Activated CD4-positive, alpha-beta T cell treated with anti-CD3 and anti-CD28 coated beads, Interleukin-2, amount 10 ng/mL, durations not matched to agents 7 days and 5 days (primary cell): ENCODE measurements around the gene SYNE1. TPM values are rescaled to one million over a fixed set of nuclear protein-coding genes. Genes with fewer than 3 reads are reported as not detected.
"Not testable (repeated sequence)": the region's sequence is repeated elsewhere in the genome, so short reads cannot be mapped to it uniquely, and the experiment has no call there.

Source experiments
- CTCF ChIA-PET: fragments of 350-600 bp; sonication (Branson Sonifier 250); formaldehyde crosslinking; loops from one replicate; lab custom pipeline; 2021; ENCODE audit warnings: antibody characterized with exemption; lab: Charles Lee
- POLR2A ChIA-PET: fragments of 350-600 bp; sonication (Branson Sonifier 250); formaldehyde crosslinking; loops from one replicate; lab custom pipeline; 2021; ENCODE audit warnings: antibody characterized with exemption; lab: Charles Lee
- DNase-seq: peaks from one replicate; pipeline ENCODE4 v3.0.0-alpha.2; 2020
- H3K27ac Mint-ChIP-seq: one replicate; pipeline ENCODE4 v1.8.0; 2021; ENCODE audit warnings: mild to moderate bottlenecking, moderate library complexity, mixed read lengths
- H3K27me3 Mint-ChIP-seq: one replicate; pipeline ENCODE4 v1.8.0; 2021; ENCODE audit warnings: mixed read lengths
- H3K36me3 Mint-ChIP-seq: one replicate; pipeline ENCODE4 v1.8.0; 2021; ENCODE audit warnings: low read depth, mixed read lengths
- H3K4me1 Mint-ChIP-seq: one replicate; pipeline ENCODE4 v1.8.0; 2021; ENCODE audit warnings: mixed read lengths
- H3K4me3 Mint-ChIP-seq: one replicate; pipeline ENCODE4 v1.8.0; 2021; ENCODE audit warnings: mild to moderate bottlenecking, moderate library complexity, mixed read lengths
- H3K9me3 Mint-ChIP-seq: one replicate; pipeline ENCODE4 v1.8.0; 2021; ENCODE audit warnings: mixed read lengths
- total RNA-seq, 2 experiments: library from RNA; stranded (reverse); gene quantifications; one replicate each; pipeline ENCODE4 v1.2.3, GENCODE V29; 2021

Gene SYNE1
- total RNA-seq, 2 experiments from 2014 or later = 98.4 to 99.3 TPM

- H3K27ac Mint-ChIP-seq = no peak overlapping the region
- peaks cover 2% of the 10 kb centered on the region for H3K27me3 Mint-ChIP-seq
- DNase-seq = no peak
- no peaks in the 10 kb centered on the region for H3K36me3 Mint-ChIP-seq
- peaks cover 4% of the 10 kb centered on the region for H3K9me3 Mint-ChIP-seq
- ChIA-PET CTCF (interaction anchor here (0.9 kb wide), 1 partner anchor 16 kb away, joined by 3 read pairs; no protein-coding TSS in a partner anchor), POLR2A (no interaction called here)
- H3K4me3 Mint-ChIP-seq = no peak overlapping the region
- no peaks in the 10 kb centered on the region for H3K4me1 Mint-ChIP-seq
Measured at GRCh38 chr6:152454003-152454402, 183.2 kb downstream of the SYNE1 start.

- H3K36me3 Mint-ChIP-seq = no peaks in the 10 kb centered on the region
- CTCF ChIA-PET = interaction anchor here (0.9 kb wide), 1 partner anchor 15 kb away, joined by 3 read pairs; no protein-coding TSS in a partner anchor
Measured at GRCh38 chr6:152453421-152453820, 183.7 kb downstream of the SYNE1 start.

GRCh38 chr6:152452639-152453038 is 184.5 kb downstream of the SYNE1 start:
- Mint-ChIP-seq H3K4me3 (no peak overlapping the region), H3K36me3 (no peaks in the 10 kb centered on the region), H3K4me1 (no peaks in the 10 kb centered on the region), H3K9me3 (peaks cover 4% of the 10 kb centered on the region), H3K27ac (no peak overlapping the region), H3K27me3 (peaks cover 2% of the 10 kb centered on the region)
- CTCF ChIA-PET = no interaction called here
- POLR2A ChIA-PET = no interaction called here
- no peak for DNase-seq

More at GRCh38 chr6:152453421-152453820, 183.7 kb downstream of the SYNE1 start:
- no peak overlapping the region for H3K27ac Mint-ChIP-seq
- H3K9me3 Mint-ChIP-seq = peaks cover 4% of the 10 kb centered on the region
- H3K4me1 Mint-ChIP-seq = no peaks in the 10 kb centered on the region
- DNase-seq = no peak
- H3K27me3 Mint-ChIP-seq = peaks cover 2% of the 10 kb centered on the region
- H3K4me3 Mint-ChIP-seq = no peak overlapping the region
- POLR2A ChIA-PET = no interaction called here

GRCh38 chr6:152450519-152450918 is 186.6 kb downstream of the SYNE1 start:
- no peak overlapping the region for H3K4me3 Mint-ChIP-seq
- H3K36me3 Mint-ChIP-seq = no peaks in the 10 kb centered on the region
- CTCF ChIA-PET = interaction anchor here (0.5 kb wide), 1 partner anchor 1702 kb away, joined by 3 read pairs; no protein-coding TSS in a partner anchor
- peaks cover 2% of the 10 kb centered on the region for H3K27me3 Mint-ChIP-seq
- POLR2A ChIA-PET = no interaction called here
- H3K27ac Mint-ChIP-seq = no peak overlapping the region
- no peak for DNase-seq
- no peaks in the 10 kb centered on the region for H3K4me1 Mint-ChIP-seq
- peaks cover 4% of the 10 kb centered on the region for H3K9me3 Mint-ChIP-seq

- ChIA-PET CTCF (no interaction called here), POLR2A (no interaction called here)
- Mint-ChIP-seq H3K9me3 (no peaks in the 10 kb centered on the region), H3K27ac (no peak overlapping the region), H3K4me3 (no peak overlapping the region), H3K4me1 (no peaks in the 10 kb centered on the region), H3K36me3 (no peaks in the 10 kb centered on the region), H3K27me3 (peaks cover 2% of the 10 kb centered on the region)
- DNase-seq = no peak
Measured at GRCh38 chr6:152441902-152442301, 195.3 kb downstream of the SYNE1 start.

GRCh38 chr6:152435816-152436215 is 201.3 kb downstream of the SYNE1 start:
- CTCF ChIA-PET = no interaction called here
- H3K4me3 Mint-ChIP-seq = no peak overlapping the region
- no peak for DNase-seq
- no peak overlapping the region for H3K27ac Mint-ChIP-seq
- no peaks in the 10 kb centered on the region for H3K9me3 Mint-ChIP-seq
- POLR2A ChIA-PET = no interaction called here
- no peaks in the 10 kb centered on the region for H3K27me3 Mint-ChIP-seq
- H3K36me3 Mint-ChIP-seq = no peaks in the 10 kb centered on the region
- H3K4me1 Mint-ChIP-seq = no peaks in the 10 kb centered on the region

GRCh38 chr6:152432758-152433157 is 204.4 kb downstream of the SYNE1 start:
- Mint-ChIP-seq H3K4me3 (no peak overlapping the region), H3K9me3 (no peaks in the 10 kb centered on the region), H3K4me1 (no peaks in the 10 kb centered on the region), H3K27ac (no peak overlapping the region), H3K27me3 (no peaks in the 10 kb centered on the region), H3K36me3 (no peaks in the 10 kb centered on the region)
- CTCF ChIA-PET = no interaction called here
- no peak for DNase-seq
- POLR2A ChIA-PET = no interaction called here

- Mint-ChIP-seq H3K4me3 (no peak overlapping the region), H3K27ac (no peak overlapping the region), H3K36me3 (no peaks in the 10 kb centered on the region), H3K27me3 (peaks cover 2% of the 10 kb centered on the region), H3K9me3 (no peaks in the 10 kb centered on the region), H3K4me1 (no peaks in the 10 kb centered on the region)
- CTCF ChIA-PET = no interaction called here
- no peak for DNase-seq
- POLR2A ChIA-PET = no interaction called here
Measured at GRCh38 chr6:152428126-152428525, 209.0 kb downstream of the SYNE1 start.

GRCh38 chr6:152426276-152426675 is 210.9 kb downstream of the SYNE1 start:
- no peak for DNase-seq
- H3K9me3 Mint-ChIP-seq = peaks cover 1% of the 10 kb centered on the region
- no peaks in the 10 kb centered on the region for H3K4me1 Mint-ChIP-seq
- H3K4me3 Mint-ChIP-seq = no peak overlapping the region
- peaks cover 2% of the 10 kb centered on the region for H3K27me3 Mint-ChIP-seq
- H3K27ac Mint-ChIP-seq = no peak overlapping the region
- POLR2A ChIA-PET = no interaction called here
- CTCF ChIA-PET = no interaction called here
- H3K36me3 Mint-ChIP-seq = no peaks in the 10 kb centered on the region

GRCh38 chr6:152423216-152424103 is 213.7 kb downstream of the SYNE1 start:
- Mint-ChIP-seq H3K9me3 (peaks cover 6% of the 10 kb centered on the region), H3K27me3 (peaks cover 8% of the 10 kb centered on the region), H3K27ac (no peak overlapping the region), H3K4me3 (no peak overlapping the region), H3K36me3 (no peaks in the 10 kb centered on the region), H3K4me1 (no peaks in the 10 kb centered on the region)
- ChIA-PET CTCF (no interaction called here), POLR2A (no interaction called here)
- no peak for DNase-seq

- CTCF ChIA-PET, H3K9me3 Mint-ChIP-seq, H3K4me3 Mint-ChIP-seq, H3K4me1 Mint-ChIP-seq, DNase-seq, POLR2A ChIA-PET, H3K36me3 Mint-ChIP-seq, H3K27ac Mint-ChIP-seq: not testable (repeated sequence)
- peaks cover 16% of the 10 kb centered on the region for H3K27me3 Mint-ChIP-seq
Measured at GRCh38 chr6:152421496-152421895, 215.7 kb downstream of the SYNE1 start.

GRCh38 chr6:152420696-152421095 is 216.5 kb downstream of the SYNE1 start:
- ChIA-PET CTCF (no interaction called here), POLR2A (no interaction called here)

GRCh38 chr6:152418551-152418950 is 218.6 kb downstream of the SYNE1 start:
- no peaks in the 10 kb centered on the region for H3K36me3 Mint-ChIP-seq
- H3K27me3 Mint-ChIP-seq = peaks cover 22% of the 10 kb centered on the region
- no peak overlapping the region for H3K27ac Mint-ChIP-seq
- POLR2A ChIA-PET = no interaction called here
- H3K9me3 Mint-ChIP-seq = peaks cover 6% of the 10 kb centered on the region
- no peaks in the 10 kb centered on the region for H3K4me1 Mint-ChIP-seq
- DNase-seq = no peak
- CTCF ChIA-PET = interaction anchor here (1.7 kb wide), 1 partner anchor 12 kb away, joined by 5 read pairs; no protein-coding TSS in a partner anchor
- no peak overlapping the region for H3K4me3 Mint-ChIP-seq

More at GRCh38 chr6:152420696-152421095, 216.5 kb downstream of the SYNE1 start:
- Mint-ChIP-seq H3K27ac (no peak overlapping the region), H3K9me3 (peaks cover 6% of the 10 kb centered on the region), H3K27me3 (peaks cover 20% of the 10 kb centered on the region), H3K4me1 (no peaks in the 10 kb centered on the region), H3K36me3 (no peaks in the 10 kb centered on the region), H3K4me3 (no peak overlapping the region)
- no peak for DNase-seq
